ENCODE data around the gene NGEF.

DNA sequence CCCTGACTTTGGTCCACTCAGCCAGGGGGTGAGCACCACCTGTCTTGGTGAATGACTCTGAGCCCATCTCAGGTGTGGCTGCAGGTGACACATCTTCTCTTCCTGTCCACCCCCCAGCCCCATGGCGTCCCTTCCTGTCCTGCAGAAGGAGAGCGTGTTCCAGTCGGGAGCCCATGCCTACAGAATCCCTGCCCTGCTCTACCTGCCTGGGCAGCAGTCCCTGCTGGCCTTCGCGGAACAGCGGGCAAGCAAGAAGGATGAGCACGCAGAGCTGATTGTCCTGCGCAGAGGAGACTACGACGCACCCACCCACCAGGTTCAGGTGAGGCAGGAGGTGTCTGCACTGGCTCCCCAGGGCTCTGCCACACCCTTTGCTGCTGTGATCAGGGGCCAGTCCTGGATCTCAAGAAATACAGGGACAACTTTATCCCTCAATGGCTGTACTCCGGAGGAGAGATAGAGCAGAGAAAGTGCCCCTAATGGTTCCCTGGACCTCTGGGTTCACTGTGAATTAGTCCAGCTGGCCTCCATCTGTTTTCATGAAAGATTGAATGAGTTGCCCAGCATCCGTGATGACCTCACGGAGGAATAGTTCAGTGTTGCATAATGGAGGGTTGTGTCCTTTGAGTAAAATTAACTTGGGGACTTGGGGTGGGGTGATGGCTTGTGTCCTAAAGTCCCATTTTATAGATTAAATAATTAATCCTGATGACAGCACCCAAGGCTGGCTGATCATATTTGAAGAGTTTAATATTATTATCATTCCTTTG, 19.7 kb upstream of the NGEF start, which contains the start of gene NEU2:
- TF ChIP-seq, protein P1, sequence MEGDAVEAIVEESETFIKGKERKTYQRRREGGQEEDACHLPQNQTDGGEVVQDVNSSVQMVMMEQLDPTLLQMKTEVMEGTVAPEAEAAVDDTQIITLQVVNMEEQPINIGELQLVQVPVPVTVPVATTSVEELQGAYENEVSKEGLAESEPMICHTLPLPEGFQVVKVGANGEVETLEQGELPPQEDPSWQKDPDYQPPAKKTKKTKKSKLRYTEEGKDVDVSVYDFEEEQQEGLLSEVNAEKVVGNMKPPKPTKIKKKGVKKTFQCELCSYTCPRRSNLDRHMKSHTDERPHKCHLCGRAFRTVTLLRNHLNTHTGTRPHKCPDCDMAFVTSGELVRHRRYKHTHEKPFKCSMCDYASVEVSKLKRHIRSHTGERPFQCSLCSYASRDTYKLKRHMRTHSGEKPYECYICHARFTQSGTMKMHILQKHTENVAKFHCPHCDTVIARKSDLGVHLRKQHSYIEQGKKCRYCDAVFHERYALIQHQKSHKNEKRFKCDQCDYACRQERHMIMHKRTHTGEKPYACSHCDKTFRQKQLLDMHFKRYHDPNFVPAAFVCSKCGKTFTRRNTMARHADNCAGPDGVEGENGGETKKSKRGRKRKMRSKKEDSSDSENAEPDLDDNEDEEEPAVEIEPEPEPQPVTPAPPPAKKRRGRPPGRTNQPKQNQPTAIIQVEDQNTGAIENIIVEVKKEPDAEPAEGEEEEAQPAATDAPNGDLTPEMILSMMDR (IDR thresholded peaks at IDR 0.05), result no peak
- no peak for TF ChIP-seq POLR2A (IDR thresholded peaks at IDR 0.05)
